A549 (cell line): ENCODE data around the gene POLD4. TPM values are rescaled to one million over a fixed set of nuclear protein-coding genes. Genes with fewer than 3 reads are reported as not detected.

ENCODE experiments used
- ATAC-seq, 2 experiments: fragments of 200-7000 bp in 1 of 2; fragments of >200 bp in 1 of 2; cut with Nextera tagmentation in 1 of 2; cut with Tn5 transposase in 1 of 2; 3 replicates each; pipeline versions ENCODE4 v1.8.0 to v1.9.1; 2018 to 2020; ENCODE audit warnings: mild to moderate bottlenecking in 1 of 2, moderate library complexity in 1 of 2
- CTCF ChIA-PET: fragments of 300-600 bp; sonication (Branson Sonifier 250); formaldehyde crosslinking; extraction: SDS; loops from one replicate; lab custom pipeline; 2021; ENCODE audit warnings: antibody characterized with exemption, inconsistent platforms; lab: Yijun Ruan, JAX
- POLR2A ChIA-PET: fragments of 350-600 bp; formaldehyde crosslinking; extraction: SDS; loops from one replicate; lab custom pipeline; 2021; ENCODE audit warnings: antibody characterized with exemption, inconsistent platforms; lab: Yijun Ruan, JAX
- DNase-seq, 2 experiments: peaks; one replicate each; pipeline versions ENCODE4 v3.0.0 to v3.0.0-alpha.2; 2011 to 2016; ENCODE audit warnings: low read depth in 1 of 2, low spot score in 1 of 2
- FAIRE-seq: peaks from 2 replicates; lab custom pipeline; 2011; peaks lifted over from hg19 to GRCh38; lab: Jason Lieb, UNC
- H3K27ac ChIP-seq, 2 experiments: fragments of >200 bp; sonication (Bioruptor Twin); formaldehyde crosslinking; 3 replicates each; pipeline ENCODE4 v1.5.1; 2016 to 2017
- H3K4me1 ChIP-seq: fragments of >200 bp; sonication (Bioruptor Twin); formaldehyde crosslinking; 3 replicates; pipeline ENCODE4 v1.6.1; 2016
- H3K4me2 ChIP-seq: fragments of >200 bp; sonication (Bioruptor Twin); formaldehyde crosslinking; 3 replicates; pipeline ENCODE4 v1.6.1; 2016
- H3K4me3 ChIP-seq: fragments of >200 bp; sonication (Bioruptor Twin); formaldehyde crosslinking; 3 replicates; pipeline ENCODE4 v1.5.1; 2016
- H3K9me3 ChIP-seq: fragments of >200 bp; sonication (Bioruptor Twin); formaldehyde crosslinking; 3 replicates; pipeline ENCODE4 v1.6.1; 2016
- CBX2 ChIP-seq: fragments of 200-600 bp; sonication (generic); IDR thresholded peaks from 2 replicates; pipeline ENCODE4 v1.6.1; 2016; ENCODE audit warnings: low read depth, mild to moderate bottlenecking, borderline replicate concordance
- EHF ChIP-seq: fragments of 250-450 bp; sonication (Bioruptor Pico); IDR thresholded peaks from 2 replicates; pipeline ENCODE4 v1.5.0; 2020; ENCODE audit warnings: mild to moderate bottlenecking
- EHMT2 ChIP-seq: fragments of 200-600 bp; sonication (generic); IDR thresholded peaks from 2 replicates; pipeline ENCODE4 v1.6.1; 2016; ENCODE audit warnings: antibody characterized with exemption, low read depth, mild to moderate bottlenecking, moderate library complexity
- EP300 ChIP-seq, 2 experiments: fragments of >200 bp; sonication (Bioruptor Twin); formaldehyde crosslinking; IDR thresholded peaks; 2 replicates in 1 of 2; 3 replicates in 1 of 2; pipeline ENCODE4 v1.6.1; 2016 to 2017
- FOXS1 ChIP-seq: fragments of 250-450 bp; sonication (Bioruptor Pico); IDR thresholded peaks from 2 replicates; pipeline ENCODE4 v1.5.0; 2020; ENCODE audit warnings: mild to moderate bottlenecking, moderate library complexity
- GATA3 ChIP-seq: IDR thresholded peaks from 2 replicates; pipeline ENCODE4 v1.6.1; 2012; ENCODE audit warnings: borderline replicate concordance
- HDAC2 ChIP-seq: fragments of 200-600 bp; sonication (generic); IDR thresholded peaks from 2 replicates; pipeline ENCODE4 v1.6.1; 2016
- HOXA7 ChIP-seq: fragments of 250-450 bp; sonication (Bioruptor Pico); IDR thresholded peaks from 2 replicates; pipeline ENCODE4 v1.5.0; 2020; ENCODE audit warnings: mild to moderate bottlenecking, moderate library complexity
- JUN ChIP-seq, 2 experiments: fragments of >200 bp; sonication (Bioruptor Twin); formaldehyde crosslinking; IDR thresholded peaks; 2 replicates in 1 of 2; 3 replicates in 1 of 2; pipeline ENCODE4 v1.6.1; 2016 to 2017
- JUNB ChIP-seq: fragments of >200 bp; sonication (Bioruptor Twin); formaldehyde crosslinking; IDR thresholded peaks from 2 replicates; pipeline ENCODE4 v1.6.1; 2016
- KDM1A ChIP-seq: fragments of 200-600 bp; sonication (generic); IDR thresholded peaks from 2 replicates; pipeline ENCODE4 v1.6.1; 2016; ENCODE audit warnings: low read depth, mild to moderate bottlenecking
- POLR2AphosphoS2 ChIP-seq: conservative IDR thresholded peaks from 2 replicates; pipeline ENCODE4 v1.6.1; 2012; ENCODE audit warnings: low read length, improper control_type of control experiment, inconsistent platforms
- RCOR1 ChIP-seq: fragments of 150-350 bp; IDR thresholded peaks from 2 replicates; pipeline ENCODE4 v1.6.1; 2014; ENCODE audit warnings: antibody characterized with exemption, low read length, low read depth
- SMC3 ChIP-seq: fragments of >200 bp; sonication (Bioruptor Twin); formaldehyde crosslinking; IDR thresholded peaks from 3 replicates; pipeline ENCODE4 v1.6.1; 2018; ENCODE audit warnings: inconsistent platforms
- TFCP2L1 ChIP-seq: fragments of 250-450 bp; sonication (Bioruptor Pico); IDR thresholded peaks from 2 replicates; pipeline ENCODE4 v1.5.0; 2021; ENCODE audit warnings: mild to moderate bottlenecking
- ZC3H11A ChIP-seq: fragments of 450-650 bp; IDR thresholded peaks from 2 replicates; pipeline ENCODE4 v1.6.1; 2014; ENCODE audit warnings: antibody characterized with exemption, mild to moderate bottlenecking
- ZFP36 ChIP-seq: fragments of 450-650 bp; IDR thresholded peaks from 2 replicates; pipeline ENCODE4 v1.6.1; 2014; ENCODE audit warnings: borderline replicate concordance; ENCODE audit not compliant: partially characterized antibody
- ZSCAN20 ChIP-seq: fragments of 250-450 bp; sonication (Bioruptor Pico); IDR thresholded peaks from 2 replicates; pipeline ENCODE4 v1.8.0; 2022; ENCODE audit warnings: mild to moderate bottlenecking, moderate library complexity
- WGBS: methylation state at CpG from one replicate; pipeline ENCODE4 v1.1.6; 2017; ENCODE audit errors: missing lambda C conversion rate; 5-methylcytosine and 5-hydroxymethylcytosine counted together
- polyA plus RNA-seq, 4 experiments: library from polyadenylated mRNA; depleted of rRNA in 3 of 4; stranded (reverse); fragments of >200 nt; fragmentation: RNase III in 1 of 4; extraction: RNeasy Plus Mini Kit Qiagen cat#74134 plus additional on column Dnase treatment in 1 of 4; gene quantifications; 2 replicates in 3 of 4; 3 replicates in 1 of 4; pipeline ENCODE4 v1.2.3, GENCODE V29; 2011 to 2017
- TF ChIP-seq, protein P1 (sequence below): fragments of 450-650 bp; IDR thresholded peaks from 2 replicates; pipeline ENCODE4 v1.6.1; 2014; ENCODE audit warnings: antibody characterized with exemption
- TF ChIP-seq, protein P2 (sequence below): fragments of 250-450 bp; sonication (Bioruptor Pico); IDR thresholded peaks from 2 replicates; pipeline ENCODE4 v1.5.0; 2021; ENCODE audit warnings: mild to moderate bottlenecking, moderate library complexity, borderline replicate concordance
- TF ChIP-seq, protein P3 (sequence below): fragments of >200 bp; sonication (Bioruptor Twin); formaldehyde crosslinking; IDR thresholded peaks from 3 replicates; pipeline ENCODE4 v1.6.1; 2016
- TF ChIP-seq, protein P4 (sequence below): fragments of 200-600 bp; sonication (generic); IDR thresholded peaks from 2 replicates; pipeline ENCODE4 v1.6.1; 2016; ENCODE audit warnings: antibody characterized with exemption, mild to moderate bottlenecking, moderate library complexity
- TF ChIP-seq, protein P5 (sequence below): fragments of 250-450 bp; sonication (Bioruptor Pico); IDR thresholded peaks from 2 replicates; pipeline ENCODE4 v1.5.0; 2020; ENCODE audit warnings: low read depth, mild to moderate bottlenecking, moderate library complexity
- TF ChIP-seq, protein P6 (sequence below): fragments of 150-350 bp; IDR thresholded peaks from 2 replicates; pipeline ENCODE4 v1.6.1; 2014; ENCODE audit warnings: low read depth, mild to moderate bottlenecking, low read length
- TF ChIP-seq, protein P7 (sequence below): IDR thresholded peaks from 2 replicates; pipeline ENCODE4 v1.6.1; 2012
- TF ChIP-seq, protein P8 (sequence below): fragments of >200 bp; sonication (Bioruptor Twin); formaldehyde crosslinking; IDR thresholded peaks from 3 replicates; pipeline ENCODE4 v1.5.1; 2016

Gene POLD4
- polyA plus RNA-seq, 2 of the 4 experiments (the other 2 are of a cell fraction): 140 to 148 TPM

DNA sequence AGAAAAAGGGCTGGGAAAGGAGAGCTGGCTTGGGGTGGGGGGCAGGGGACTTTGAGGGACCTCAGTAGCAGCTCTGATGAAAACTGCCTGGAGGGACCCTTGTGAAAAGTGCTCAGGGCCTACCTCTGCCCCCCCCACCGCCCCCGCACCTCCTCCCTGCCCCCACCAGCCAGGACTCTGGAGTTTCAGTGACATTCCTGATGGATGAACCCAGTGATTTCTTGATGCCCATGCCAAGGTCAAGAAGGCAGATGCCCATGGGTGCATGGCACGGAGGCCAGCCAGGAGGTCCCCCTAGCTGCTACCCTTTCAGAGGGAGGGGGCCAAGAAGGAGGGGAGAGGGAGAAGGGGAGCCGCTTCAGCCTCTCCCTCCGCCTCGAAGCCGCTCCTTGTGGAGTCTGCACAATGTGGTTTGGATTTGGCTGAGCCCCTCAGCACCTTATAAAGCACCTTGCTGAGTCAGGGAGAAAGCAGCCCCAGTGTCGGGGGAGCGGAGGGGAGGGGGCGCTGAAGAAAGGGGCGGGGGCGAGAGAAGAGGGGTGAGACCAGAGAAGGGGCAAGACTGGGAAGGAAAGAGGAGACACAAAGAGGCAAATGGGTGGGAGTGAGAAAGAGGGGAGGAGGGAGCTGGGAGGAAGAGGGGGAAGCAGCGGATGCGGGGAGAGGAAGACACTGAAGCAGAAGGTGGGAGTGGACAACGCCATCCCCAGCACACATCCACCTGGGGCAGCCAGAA is 22.1 kb upstream of the POLD4 start:
- H3K4me2 ChIP-seq: peak overlapping the region; percentile 95
- no peak for FAIRE-seq
- ChIA-PET CTCF (interaction anchor here (2.2 to 46.2 kb wide), 4 partner anchors 17 to 113 kb away, joined by 9 to 1913 read pairs (median 320); partner anchors contain the start of genes POLD4, PPP1CA, RAD9A and TBC1D10C), POLR2A (interaction anchor here (0.7 to 9.3 kb wide), 6 partner anchors 16 to 105 kb away, joined by 3 to 172 read pairs (median 7); partner anchors contain the start of genes POLD4, PPP1CA and RAD9A)
- peak; percentile 52 to 80 for DNase-seq
- peak in 1 of 2 experiments; percentile 0; a peak in 1 of 6 replicates for ATAC-seq
- peak overlapping the region; percentile 29 for H3K4me3 ChIP-seq
- no peaks in the 10 kb centered on the region for H3K9me3 ChIP-seq
- peak overlapping the region; percentile 95 to 100 for H3K27ac ChIP-seq
- peaks cover 73% of the 10 kb centered on the region for H3K4me1 ChIP-seq
- 1% methylated on average over 8 of the region's 15 CpGs for WGBS
- TF ChIP-seq ZFP36: no peak
- TF ChIP-seq, protein P1, sequence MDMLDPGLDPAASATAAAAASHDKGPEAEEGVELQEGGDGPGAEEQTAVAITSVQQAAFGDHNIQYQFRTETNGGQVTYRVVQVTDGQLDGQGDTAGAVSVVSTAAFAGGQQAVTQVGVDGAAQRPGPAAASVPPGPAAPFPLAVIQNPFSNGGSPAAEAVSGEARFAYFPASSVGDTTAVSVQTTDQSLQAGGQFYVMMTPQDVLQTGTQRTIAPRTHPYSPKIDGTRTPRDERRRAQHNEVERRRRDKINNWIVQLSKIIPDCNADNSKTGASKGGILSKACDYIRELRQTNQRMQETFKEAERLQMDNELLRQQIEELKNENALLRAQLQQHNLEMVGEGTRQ: no peak
- TF ChIP-seq ZSCAN20 (CRISPR knock-in tag): no peak
- TF ChIP-seq, protein P2, sequence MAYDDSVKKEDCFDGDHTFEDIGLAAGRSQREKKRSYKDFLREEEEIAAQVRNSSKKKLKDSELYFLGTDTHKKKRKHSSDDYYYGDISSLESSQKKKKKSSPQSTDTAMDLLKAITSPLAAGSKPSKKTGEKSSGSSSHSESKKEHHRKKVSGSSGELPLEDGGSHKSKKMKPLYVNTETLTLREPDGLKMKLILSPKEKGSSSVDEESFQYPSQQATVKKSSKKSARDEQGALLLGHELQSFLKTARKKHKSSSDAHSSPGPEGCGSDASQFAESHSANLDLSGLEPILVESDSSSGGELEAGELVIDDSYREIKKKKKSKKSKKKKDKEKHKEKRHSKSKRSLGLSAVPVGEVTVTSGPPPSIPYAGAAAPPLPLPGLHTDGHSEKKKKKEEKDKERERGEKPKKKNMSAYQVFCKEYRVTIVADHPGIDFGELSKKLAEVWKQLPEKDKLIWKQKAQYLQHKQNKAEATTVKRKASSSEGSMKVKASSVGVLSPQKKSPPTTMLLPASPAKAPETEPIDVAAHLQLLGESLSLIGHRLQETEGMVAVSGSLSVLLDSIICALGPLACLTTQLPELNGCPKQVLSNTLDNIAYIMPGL: no peak
- TF ChIP-seq, protein P3, sequence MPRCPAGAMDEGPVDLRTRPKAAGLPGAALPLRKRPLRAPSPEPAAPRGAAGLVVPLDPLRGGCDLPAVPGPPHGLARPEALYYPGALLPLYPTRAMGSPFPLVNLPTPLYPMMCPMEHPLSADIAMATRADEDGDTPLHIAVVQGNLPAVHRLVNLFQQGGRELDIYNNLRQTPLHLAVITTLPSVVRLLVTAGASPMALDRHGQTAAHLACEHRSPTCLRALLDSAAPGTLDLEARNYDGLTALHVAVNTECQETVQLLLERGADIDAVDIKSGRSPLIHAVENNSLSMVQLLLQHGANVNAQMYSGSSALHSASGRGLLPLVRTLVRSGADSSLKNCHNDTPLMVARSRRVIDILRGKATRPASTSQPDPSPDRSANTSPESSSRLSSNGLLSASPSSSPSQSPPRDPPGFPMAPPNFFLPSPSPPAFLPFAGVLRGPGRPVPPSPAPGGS: no peak
- TF ChIP-seq, protein P4, sequence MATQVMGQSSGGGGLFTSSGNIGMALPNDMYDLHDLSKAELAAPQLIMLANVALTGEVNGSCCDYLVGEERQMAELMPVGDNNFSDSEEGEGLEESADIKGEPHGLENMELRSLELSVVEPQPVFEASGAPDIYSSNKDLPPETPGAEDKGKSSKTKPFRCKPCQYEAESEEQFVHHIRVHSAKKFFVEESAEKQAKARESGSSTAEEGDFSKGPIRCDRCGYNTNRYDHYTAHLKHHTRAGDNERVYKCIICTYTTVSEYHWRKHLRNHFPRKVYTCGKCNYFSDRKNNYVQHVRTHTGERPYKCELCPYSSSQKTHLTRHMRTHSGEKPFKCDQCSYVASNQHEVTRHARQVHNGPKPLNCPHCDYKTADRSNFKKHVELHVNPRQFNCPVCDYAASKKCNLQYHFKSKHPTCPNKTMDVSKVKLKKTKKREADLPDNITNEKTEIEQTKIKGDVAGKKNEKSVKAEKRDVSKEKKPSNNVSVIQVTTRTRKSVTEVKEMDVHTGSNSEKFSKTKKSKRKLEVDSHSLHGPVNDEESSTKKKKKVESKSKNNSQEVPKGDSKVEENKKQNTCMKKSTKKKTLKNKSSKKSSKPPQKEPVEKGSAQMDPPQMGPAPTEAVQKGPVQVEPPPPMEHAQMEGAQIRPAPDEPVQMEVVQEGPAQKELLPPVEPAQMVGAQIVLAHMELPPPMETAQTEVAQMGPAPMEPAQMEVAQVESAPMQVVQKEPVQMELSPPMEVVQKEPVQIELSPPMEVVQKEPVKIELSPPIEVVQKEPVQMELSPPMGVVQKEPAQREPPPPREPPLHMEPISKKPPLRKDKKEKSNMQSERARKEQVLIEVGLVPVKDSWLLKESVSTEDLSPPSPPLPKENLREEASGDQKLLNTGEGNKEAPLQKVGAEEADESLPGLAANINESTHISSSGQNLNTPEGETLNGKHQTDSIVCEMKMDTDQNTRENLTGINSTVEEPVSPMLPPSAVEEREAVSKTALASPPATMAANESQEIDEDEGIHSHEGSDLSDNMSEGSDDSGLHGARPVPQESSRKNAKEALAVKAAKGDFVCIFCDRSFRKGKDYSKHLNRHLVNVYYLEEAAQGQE: no peak
- no peak; the same call in 2 of the 3 replicates for TF ChIP-seq SMC3
- TF ChIP-seq JUN (IDR thresholded peaks at IDR 0.05): peak in 1 of 2 experiments; percentile 79; a peak in 2 of 5 replicates
- TF ChIP-seq, protein P5, sequence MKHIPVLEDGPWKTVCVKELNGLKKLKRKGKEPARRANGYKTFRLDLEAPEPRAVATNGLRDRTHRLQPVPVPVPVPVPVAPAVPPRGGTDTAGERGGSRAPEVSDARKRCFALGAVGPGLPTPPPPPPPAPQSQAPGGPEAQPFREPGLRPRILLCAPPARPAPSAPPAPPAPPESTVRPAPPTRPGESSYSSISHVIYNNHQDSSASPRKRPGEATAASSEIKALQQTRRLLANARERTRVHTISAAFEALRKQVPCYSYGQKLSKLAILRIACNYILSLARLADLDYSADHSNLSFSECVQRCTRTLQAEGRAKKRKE (CRISPR knock-in tag): no peak
- TF ChIP-seq, protein P6, sequence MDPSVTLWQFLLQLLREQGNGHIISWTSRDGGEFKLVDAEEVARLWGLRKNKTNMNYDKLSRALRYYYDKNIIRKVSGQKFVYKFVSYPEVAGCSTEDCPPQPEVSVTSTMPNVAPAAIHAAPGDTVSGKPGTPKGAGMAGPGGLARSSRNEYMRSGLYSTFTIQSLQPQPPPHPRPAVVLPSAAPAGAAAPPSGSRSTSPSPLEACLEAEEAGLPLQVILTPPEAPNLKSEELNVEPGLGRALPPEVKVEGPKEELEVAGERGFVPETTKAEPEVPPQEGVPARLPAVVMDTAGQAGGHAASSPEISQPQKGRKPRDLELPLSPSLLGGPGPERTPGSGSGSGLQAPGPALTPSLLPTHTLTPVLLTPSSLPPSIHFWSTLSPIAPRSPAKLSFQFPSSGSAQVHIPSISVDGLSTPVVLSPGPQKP: no peak
- TF ChIP-seq POLR2AphosphoS2: no peak
- no peak for TF ChIP-seq CBX2
- TF ChIP-seq RCOR1: no peak
- TF ChIP-seq, protein P7, sequence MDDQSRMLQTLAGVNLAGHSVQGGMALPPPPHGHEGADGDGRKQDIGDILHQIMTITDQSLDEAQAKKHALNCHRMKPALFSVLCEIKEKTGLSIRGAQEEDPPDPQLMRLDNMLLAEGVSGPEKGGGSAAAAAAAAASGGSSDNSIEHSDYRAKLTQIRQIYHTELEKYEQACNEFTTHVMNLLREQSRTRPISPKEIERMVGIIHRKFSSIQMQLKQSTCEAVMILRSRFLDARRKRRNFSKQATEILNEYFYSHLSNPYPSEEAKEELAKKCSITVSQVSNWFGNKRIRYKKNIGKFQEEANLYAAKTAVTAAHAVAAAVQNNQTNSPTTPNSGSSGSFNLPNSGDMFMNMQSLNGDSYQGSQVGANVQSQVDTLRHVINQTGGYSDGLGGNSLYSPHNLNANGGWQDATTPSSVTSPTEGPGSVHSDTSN: no peak; the same call in 1 of the 2 replicates
- no peak for TF ChIP-seq FOXS1 (CRISPR knock-in tag)
- TF ChIP-seq EHF: peak; percentile 44; the same call in 1 of the 2 replicates
- peak in 1 of 2 experiments; percentile 74; a peak in 3 of 5 replicates for TF ChIP-seq EP300 (IDR thresholded peaks at IDR 0.05)
- TF ChIP-seq HDAC2: no peak
- peak; percentile 63; the same call in 1 of the 2 replicates for TF ChIP-seq HOXA7 (CRISPR knock-in tag)
- TF ChIP-seq, protein P8, sequence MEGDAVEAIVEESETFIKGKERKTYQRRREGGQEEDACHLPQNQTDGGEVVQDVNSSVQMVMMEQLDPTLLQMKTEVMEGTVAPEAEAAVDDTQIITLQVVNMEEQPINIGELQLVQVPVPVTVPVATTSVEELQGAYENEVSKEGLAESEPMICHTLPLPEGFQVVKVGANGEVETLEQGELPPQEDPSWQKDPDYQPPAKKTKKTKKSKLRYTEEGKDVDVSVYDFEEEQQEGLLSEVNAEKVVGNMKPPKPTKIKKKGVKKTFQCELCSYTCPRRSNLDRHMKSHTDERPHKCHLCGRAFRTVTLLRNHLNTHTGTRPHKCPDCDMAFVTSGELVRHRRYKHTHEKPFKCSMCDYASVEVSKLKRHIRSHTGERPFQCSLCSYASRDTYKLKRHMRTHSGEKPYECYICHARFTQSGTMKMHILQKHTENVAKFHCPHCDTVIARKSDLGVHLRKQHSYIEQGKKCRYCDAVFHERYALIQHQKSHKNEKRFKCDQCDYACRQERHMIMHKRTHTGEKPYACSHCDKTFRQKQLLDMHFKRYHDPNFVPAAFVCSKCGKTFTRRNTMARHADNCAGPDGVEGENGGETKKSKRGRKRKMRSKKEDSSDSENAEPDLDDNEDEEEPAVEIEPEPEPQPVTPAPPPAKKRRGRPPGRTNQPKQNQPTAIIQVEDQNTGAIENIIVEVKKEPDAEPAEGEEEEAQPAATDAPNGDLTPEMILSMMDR: no peak
- no peak for TF ChIP-seq KDM1A
- TF ChIP-seq EHMT2: no peak
- no peak for TF ChIP-seq TFCP2L1 (CRISPR knock-in tag)
- peak; percentile 64 for TF ChIP-seq GATA3
- no peak for TF ChIP-seq JUNB
- no peak for TF ChIP-seq ZC3H11A
